RWPE1 (cell line): Measurements from ENCODE around the gene SPTBN1.

ENCODE experiments used
- CTCF ChIA-PET: fragments of 350-600 bp; sonication (Branson Sonifier 250); formaldehyde crosslinking; extraction: SDS; loops from one replicate; lab custom pipeline; 2021; lab: Yijun Ruan, JAX
- POLR2A ChIA-PET: fragments of 400-600 bp; formaldehyde crosslinking; extraction: SDS; loops from one replicate; lab custom pipeline; 2020; ENCODE audit warnings: antibody characterized with exemption; ENCODE audit not compliant: low non-redundant PET; lab: Yijun Ruan, JAX
- DNase-seq: peaks from one replicate; pipeline ENCODE4 v3.0.0; 2012; ENCODE audit warnings: low spot score
- H3K27ac ChIP-seq: fragments of 450-650 bp; 2 replicates; pipeline ENCODE4 v1.5.1; 2017
- CTCF ChIP-seq: fragments of 450-650 bp; conservative IDR thresholded peaks from 2 replicates; pipeline ENCODE4 v1.5.1; 2017; ENCODE audit warnings: low read depth, mild to moderate bottlenecking

The SPTBN1 gene

DNA sequence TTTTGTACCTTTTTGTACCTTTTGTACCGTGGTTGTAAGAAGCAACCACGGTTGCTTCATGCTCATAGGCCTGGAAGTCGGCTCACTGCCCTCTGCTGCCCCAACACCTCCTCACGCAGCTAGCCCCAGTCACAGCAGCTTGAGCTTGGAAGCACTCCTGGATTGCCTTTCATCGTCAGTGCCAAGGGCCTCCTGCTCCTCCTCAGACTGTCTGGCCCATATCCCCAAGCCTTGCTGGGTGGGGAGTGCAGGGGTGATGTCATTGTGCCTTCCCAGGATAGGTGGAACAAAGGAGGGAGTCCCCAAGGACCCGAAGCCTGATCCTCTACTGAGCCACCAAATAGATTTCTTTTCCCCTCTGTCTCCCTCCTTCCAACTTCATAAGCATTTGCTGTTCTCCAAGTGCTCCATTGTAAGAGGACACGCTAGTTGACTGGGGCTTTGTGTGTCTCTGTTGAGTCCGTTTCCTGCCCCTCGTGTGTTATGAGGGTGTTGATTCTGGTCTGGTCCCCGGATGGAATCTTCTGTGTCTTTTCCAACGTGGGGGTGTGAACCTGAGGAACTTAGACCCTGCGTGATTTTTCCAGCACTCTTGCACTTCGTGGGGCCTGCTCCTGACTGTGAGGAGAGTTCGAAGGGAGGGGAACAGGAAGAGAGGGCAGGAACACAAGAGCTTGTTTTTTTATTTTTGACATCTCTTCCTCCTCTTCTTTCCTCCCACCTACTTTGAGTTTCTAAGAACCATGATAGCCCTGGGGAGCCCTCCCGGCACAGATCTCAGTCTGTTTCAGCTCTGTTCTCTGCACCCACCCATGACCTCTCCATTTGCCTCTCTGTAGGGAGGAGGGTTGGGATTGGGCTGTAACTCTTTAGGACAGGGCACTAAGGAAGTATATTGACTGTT is 140.1 kb downstream of the SPTBN1 start:
- TF ChIP-seq CTCF, result no peak
- POLR2A ChIA-PET, result no interaction called here
- CTCF ChIA-PET, result no interaction called here
- H3K27ac ChIP-seq, result peak overlapping the region; percentile 47
- no peak for DNase-seq

DNA sequence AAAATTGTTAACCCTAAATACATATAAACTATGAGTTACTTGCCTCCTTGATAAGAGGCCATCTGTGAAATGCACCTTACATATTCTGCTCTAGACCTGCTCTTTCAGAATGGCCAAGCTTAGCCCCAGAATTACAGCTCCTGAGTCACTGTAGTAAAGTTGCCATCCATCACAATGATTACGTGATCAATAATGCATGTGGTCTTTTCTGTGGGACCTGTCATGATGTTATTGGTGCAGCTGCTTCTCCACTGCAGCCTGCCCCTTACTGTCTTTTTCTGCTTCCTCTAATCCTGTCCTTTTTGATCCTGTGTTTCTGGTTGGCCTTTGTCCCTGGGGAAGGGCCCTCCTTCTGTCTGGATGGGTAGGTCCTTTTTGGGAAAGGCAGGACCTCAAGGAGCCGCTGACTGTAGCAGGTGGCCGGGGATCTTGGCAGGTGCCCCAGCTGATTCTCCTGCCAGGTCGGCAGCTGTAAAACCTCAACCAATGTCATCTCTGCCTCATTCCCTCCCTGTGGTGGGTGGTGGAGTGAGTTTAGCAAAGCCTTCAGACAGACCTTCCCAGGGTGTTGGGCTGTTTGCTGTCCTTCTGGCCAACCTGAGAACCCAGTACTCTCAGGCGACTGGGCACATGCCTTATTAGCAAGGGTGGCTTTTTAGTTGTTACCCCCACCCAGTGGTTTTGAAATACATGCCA is 141.2 kb downstream of the SPTBN1 start:
- H3K27ac ChIP-seq, result peak overlapping the region; percentile 62
- ChIA-PET POLR2A (no interaction called here), CTCF (no interaction called here)
- no peak for DNase-seq
- TF ChIP-seq CTCF, result no peak

GRCh38 chr2:54598347-54599325 is 142.5 kb downstream of the SPTBN1 start:
- no peak for DNase-seq
- peak overlapping the region; percentile 87 for H3K27ac ChIP-seq
- no peak for TF ChIP-seq CTCF
- ChIA-PET CTCF (interaction anchor here (0.5 to 1.1 kb wide), 2 partner anchors 12 to 492 kb away, joined by 3 read pairs; no protein-coding TSS in a partner anchor), POLR2A (no interaction called here)

DNA sequence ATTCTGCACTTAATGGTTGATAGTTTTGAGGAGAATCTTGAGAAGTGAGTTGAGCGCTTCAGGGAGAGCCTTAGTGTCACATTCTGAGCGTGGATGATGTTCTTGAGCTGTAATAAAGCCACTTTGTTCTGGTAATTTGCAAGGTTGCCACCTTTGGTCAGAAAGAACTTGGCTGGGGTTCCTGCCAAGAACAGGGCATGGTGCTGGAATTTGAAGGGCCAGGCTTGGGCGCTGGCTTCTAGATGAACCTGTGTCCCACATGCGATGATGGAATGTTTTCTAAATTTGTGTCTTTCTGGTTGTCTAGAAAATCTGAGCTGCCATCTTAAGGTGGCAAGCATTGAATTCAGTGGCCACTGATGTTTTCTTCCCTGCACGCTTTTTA is 143.2 kb downstream of the SPTBN1 start:
- POLR2A ChIA-PET, result no interaction called here
- no peak for DNase-seq
- H3K27ac ChIP-seq, result peak overlapping the region; percentile 87
- CTCF ChIA-PET, result interaction anchor here (1.1 kb wide), 1 partner anchor 13 kb away, joined by 3 read pairs; no protein-coding TSS in a partner anchor
- TF ChIP-seq CTCF, result no peak

GRCh38 chr2:54599914-54600313 is 143.8 kb downstream of the SPTBN1 start:
- CTCF ChIA-PET, result interaction anchor here (1.1 kb wide), 1 partner anchor 13 kb away, joined by 3 read pairs; no protein-coding TSS in a partner anchor
- no peak for TF ChIP-seq CTCF
- POLR2A ChIA-PET, result no interaction called here
- peak overlapping the region; percentile 87 for H3K27ac ChIP-seq
- peak; percentile 81 for DNase-seq
